CD4-positive, alpha-beta T cell treated with Interleukin-10 for 1 hour (primary cell): ENCODE data around the gene TNFSF13.
"Not testable (repeated sequence)": the region's sequence is repeated elsewhere in the genome, so short reads cannot be mapped to it uniquely, and the experiment has no call there.

Experiments
- DNase-seq: peaks from one replicate; pipeline ENCODE4 v3.0.0-alpha.2; 2020

The TNFSF13 gene

GRCh38 chr17:7592422-7593021 is 34.0 kb downstream of the TNFSF13 start:
- no peak for DNase-seq

- no peak for DNase-seq
Observed at GRCh38 chr17:7593296-7593695, 34.7 kb downstream of the TNFSF13 start.

- DNase-seq, result not testable (repeated sequence)
Observed at GRCh38 chr17:7597561-7597960, 39.0 kb downstream of the TNFSF13 start.

- no peak for DNase-seq
Observed at GRCh38 chr17:7606280-7606679, 47.7 kb downstream of the TNFSF13 start.

GRCh38 chr17:7610641-7611040 is 52.1 kb downstream of the TNFSF13 start:
- no peak for DNase-seq
